ENCODE results near the gene KRT27. TPM values are rescaled to one million over a fixed set of nuclear protein-coding genes. Genes with fewer than 3 reads are reported as not detected.

The KRT27 gene, protein sequence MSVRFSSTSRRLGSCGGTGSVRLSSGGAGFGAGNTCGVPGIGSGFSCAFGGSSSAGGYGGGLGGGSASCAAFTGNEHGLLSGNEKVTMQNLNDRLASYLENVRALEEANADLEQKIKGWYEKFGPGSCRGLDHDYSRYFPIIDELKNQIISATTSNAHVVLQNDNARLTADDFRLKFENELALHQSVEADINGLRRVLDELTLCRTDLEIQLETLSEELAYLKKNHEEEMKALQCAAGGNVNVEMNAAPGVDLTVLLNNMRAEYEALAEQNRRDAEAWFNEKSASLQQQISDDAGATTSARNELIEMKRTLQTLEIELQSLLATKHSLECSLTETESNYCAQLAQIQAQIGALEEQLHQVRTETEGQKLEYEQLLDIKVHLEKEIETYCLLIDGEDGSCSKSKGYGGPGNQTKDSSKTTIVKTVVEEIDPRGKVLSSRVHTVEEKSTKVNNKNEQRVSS
- polyA plus RNA-seq (2013, experiment 1 of 4) = not detected
- polyA plus RNA-seq (2013, experiment 2 of 4) = not detected
- polyA plus RNA-seq (2013, experiment 3 of 4) = not detected
- polyA plus RNA-seq (2013, experiment 4 of 4) = not detected

DNA sequence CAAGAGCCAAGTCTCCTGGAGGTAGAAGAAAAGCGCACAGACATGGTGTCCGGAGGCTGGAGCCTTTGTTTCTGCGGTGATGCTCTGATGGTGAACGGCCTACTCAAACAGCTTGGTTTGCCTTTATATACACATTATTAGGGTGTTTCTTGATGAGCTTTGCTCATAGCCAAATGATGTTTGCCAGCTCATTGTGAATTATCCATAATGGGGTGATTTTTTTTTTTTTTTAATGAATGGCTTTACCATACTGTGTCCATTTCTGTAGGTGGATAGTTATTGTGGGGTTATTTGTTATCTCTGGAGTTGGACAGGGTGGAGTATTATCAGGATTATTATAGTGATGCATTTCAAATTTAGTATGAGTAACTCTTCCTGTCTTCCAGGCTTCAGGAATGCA, at the start of gene KRT27:
KRT27 (minus strand) TSS at position 101 of the 400 bp plus-strand sequence; CDS start at position 44, 57 bp downstream.
- Histone ChIP-seq H3K27me3 (ENCODE audit: control insufficient read depth, insufficient read depth, low read length, poor library complexity, severe bottlenecking) (peaks cover 11% of the 10 kb centered on the region), H3K27ac (ENCODE audit: insufficient read depth, low read depth, low read length, poor library complexity, severe bottlenecking) (no peak within 1 kb of the TSS), H3K4me1 (ENCODE audit: control insufficient read depth, insufficient read depth, low read length) (no peaks in the 10 kb centered on the region), H3K36me3 (ENCODE audit: control insufficient read depth, insufficient read depth, low read length) (no peaks in the 10 kb centered on the region), H3K4me3 (ENCODE audit: insufficient read depth, low read depth, low read length) (no peak within 1 kb of the TSS), H3K9me3 (ENCODE audit: control insufficient read depth, low read length) (no peaks in the 10 kb centered on the region)
- 94 to 100% methylated on average over 4 of the region's 4 CpGs for WGBS, 2 experiments

DNA sequence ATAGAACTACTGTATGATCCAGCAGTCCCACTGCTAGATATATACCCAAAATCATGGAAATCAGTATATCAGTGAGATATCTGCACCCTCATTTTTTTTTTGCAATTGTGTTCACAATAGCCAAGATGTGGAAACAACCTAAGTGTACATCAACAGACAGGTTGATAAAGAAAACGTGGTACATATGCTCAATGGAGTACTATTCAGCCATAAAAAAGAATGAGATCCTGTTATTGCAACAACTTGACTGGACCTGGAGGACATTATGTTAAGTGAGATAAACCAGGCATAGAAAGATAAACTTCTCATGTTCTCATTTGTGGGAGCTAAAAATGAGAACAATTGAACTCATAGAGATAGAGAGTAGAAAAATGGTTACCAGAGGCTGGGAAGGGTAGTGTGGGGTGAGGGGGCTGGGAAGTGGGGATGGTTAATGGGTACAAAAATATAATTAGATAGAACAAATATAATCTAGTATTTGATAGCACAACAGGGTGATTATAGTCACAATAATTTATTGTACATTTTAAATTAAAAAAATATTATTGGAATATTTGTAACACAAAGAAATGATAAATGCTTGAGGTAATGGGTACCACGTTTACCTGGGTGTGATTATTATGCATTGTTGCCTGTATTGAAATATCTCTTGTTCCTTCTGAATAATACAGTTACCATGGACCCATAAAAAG, 47.9 kb upstream of the KRT27 start:
- H3K9me3 ChIP-seq (ENCODE audit: control insufficient read depth, low read length) = no peaks in the 10 kb centered on the region
- H3K4me3 ChIP-seq (ENCODE audit: insufficient read depth, low read depth, low read length) = no peak overlapping the region
- no peak overlapping the region for H3K27ac ChIP-seq (ENCODE audit: insufficient read depth, low read depth, low read length, poor library complexity, severe bottlenecking)
- 93 to 100% methylated on average over 1 to 2 of the region's 2 CpGs for WGBS, 2 experiments
- H3K4me1 ChIP-seq (ENCODE audit: control insufficient read depth, insufficient read depth, low read length) = no peaks in the 10 kb centered on the region
- peaks cover 30% of the 10 kb centered on the region for H3K27me3 ChIP-seq (ENCODE audit: control insufficient read depth, insufficient read depth, low read length, poor library complexity, severe bottlenecking)
- no peaks in the 10 kb centered on the region for H3K36me3 ChIP-seq (ENCODE audit: control insufficient read depth, insufficient read depth, low read length)

DNA sequence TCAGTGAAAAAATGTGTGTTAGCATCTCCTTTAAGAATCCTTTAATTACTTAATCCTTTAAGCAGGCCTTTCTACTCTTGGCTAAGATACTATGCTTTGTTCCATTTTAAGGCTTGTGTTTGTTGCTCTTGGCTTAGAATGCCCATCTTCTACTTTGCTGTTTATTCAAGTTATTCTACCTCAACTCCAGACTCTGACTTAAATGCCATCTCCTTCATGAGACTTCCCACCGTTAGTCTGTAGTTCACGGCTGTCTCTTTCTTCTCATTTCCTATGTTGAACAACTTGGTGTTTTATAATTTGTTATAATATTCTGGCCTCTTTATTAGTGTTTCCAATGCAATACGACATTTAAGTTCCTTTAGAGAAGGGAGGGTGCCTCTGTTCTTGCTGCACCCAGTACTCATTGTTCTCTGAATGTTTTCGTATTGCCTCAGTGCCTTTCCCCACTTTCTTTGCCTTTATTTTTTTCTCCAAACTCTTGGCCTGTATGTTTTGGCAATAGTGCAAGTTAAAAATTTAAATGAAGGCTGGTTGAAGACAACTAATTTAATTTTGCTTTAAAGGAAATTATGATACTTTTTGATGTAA, 46.2 kb upstream of the KRT27 start:
- no peaks in the 10 kb centered on the region for H3K4me1 ChIP-seq (ENCODE audit: control insufficient read depth, insufficient read depth, low read length)
- no peaks in the 10 kb centered on the region for H3K9me3 ChIP-seq (ENCODE audit: control insufficient read depth, low read length)
- no peak overlapping the region for H3K4me3 ChIP-seq (ENCODE audit: insufficient read depth, low read depth, low read length)
- WGBS, 2 experiments = 88 to 92% methylated on average over 2 to 4 of the region's 4 CpGs
- no peak overlapping the region for H3K27ac ChIP-seq (ENCODE audit: insufficient read depth, low read depth, low read length, poor library complexity, severe bottlenecking)
- peaks cover 42% of the 10 kb centered on the region for H3K27me3 ChIP-seq (ENCODE audit: control insufficient read depth, insufficient read depth, low read length, poor library complexity, severe bottlenecking)
- H3K36me3 ChIP-seq (ENCODE audit: control insufficient read depth, insufficient read depth, low read length) = no peaks in the 10 kb centered on the region

DNA sequence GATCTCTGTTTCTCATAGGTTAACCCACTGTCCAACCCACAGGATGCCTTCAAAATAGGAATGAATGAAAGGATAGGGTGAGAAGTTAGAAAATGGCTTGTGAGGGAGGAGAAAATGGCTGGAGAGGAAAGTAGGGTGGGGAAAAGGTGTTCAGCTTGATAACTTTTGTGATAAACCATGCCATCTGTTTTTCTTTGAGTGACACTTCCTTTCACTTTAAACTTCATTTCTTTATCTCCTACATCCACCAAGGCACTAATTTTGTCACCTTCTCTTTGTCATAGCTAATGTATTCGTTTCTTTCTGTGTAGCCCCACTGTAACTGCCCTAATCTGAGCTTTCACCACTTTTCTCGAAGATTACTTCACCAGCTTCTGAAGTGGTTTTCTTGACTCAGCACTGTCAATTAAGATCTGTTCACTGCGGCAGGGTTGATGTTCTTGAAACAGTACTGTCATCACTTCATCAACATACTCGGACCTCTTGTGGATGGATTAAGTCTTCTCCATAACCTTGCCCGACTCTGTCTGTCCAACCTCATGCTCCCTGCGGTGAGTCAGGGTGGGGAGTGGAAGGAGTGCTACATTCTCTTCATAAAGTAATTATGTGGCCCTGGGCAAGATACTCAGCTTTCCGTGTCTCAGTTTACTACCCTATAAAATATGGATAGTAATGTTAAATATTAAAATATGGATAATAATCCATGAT, 45.5 kb upstream of the KRT27 start:
- H3K4me1 ChIP-seq (ENCODE audit: control insufficient read depth, insufficient read depth, low read length) = no peaks in the 10 kb centered on the region
- no peaks in the 10 kb centered on the region for H3K36me3 ChIP-seq (ENCODE audit: control insufficient read depth, insufficient read depth, low read length)
- no peaks in the 10 kb centered on the region for H3K9me3 ChIP-seq (ENCODE audit: control insufficient read depth, low read length)
- H3K27ac ChIP-seq (ENCODE audit: insufficient read depth, low read depth, low read length, poor library complexity, severe bottlenecking) = no peak overlapping the region
- WGBS, 2 experiments = 90 to 95% methylated on average over 3 to 6 of the region's 7 CpGs
- no peak overlapping the region for H3K4me3 ChIP-seq (ENCODE audit: insufficient read depth, low read depth, low read length)
- H3K27me3 ChIP-seq (ENCODE audit: control insufficient read depth, insufficient read depth, low read length, poor library complexity, severe bottlenecking) = peaks cover 42% of the 10 kb centered on the region

DNA sequence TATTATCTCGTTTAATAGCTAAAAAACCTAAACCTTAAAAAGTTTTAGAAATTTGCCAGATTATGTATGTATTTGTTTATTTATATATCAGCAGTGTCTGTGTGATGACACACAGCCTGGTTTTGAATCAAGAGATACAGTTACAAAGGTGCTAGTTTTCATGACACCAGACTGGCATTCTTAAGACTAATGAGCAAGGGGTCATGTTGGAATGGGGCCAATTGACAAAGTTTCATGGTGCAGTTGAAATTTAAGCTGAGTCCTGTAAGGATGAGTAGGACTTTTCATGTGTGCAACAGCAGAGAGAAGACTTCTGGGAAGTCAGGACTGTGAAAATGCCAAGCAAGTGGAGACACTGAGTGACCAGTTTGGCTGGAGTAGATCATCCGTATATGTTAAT, 43.2 kb upstream of the KRT27 start:
- Histone ChIP-seq H3K27ac (ENCODE audit: insufficient read depth, low read depth, low read length, poor library complexity, severe bottlenecking) (no peak overlapping the region), H3K9me3 (ENCODE audit: control insufficient read depth, low read length) (no peaks in the 10 kb centered on the region), H3K4me1 (ENCODE audit: control insufficient read depth, insufficient read depth, low read length) (no peaks in the 10 kb centered on the region), H3K27me3 (ENCODE audit: control insufficient read depth, insufficient read depth, low read length, poor library complexity, severe bottlenecking) (peaks cover 59% of the 10 kb centered on the region), H3K4me3 (ENCODE audit: insufficient read depth, low read depth, low read length) (no peak overlapping the region), H3K36me3 (ENCODE audit: control insufficient read depth, insufficient read depth, low read length) (no peaks in the 10 kb centered on the region)
- 91 to 100% methylated on average over 1 to 2 of the region's 2 CpGs for WGBS, 2 experiments

DNA sequence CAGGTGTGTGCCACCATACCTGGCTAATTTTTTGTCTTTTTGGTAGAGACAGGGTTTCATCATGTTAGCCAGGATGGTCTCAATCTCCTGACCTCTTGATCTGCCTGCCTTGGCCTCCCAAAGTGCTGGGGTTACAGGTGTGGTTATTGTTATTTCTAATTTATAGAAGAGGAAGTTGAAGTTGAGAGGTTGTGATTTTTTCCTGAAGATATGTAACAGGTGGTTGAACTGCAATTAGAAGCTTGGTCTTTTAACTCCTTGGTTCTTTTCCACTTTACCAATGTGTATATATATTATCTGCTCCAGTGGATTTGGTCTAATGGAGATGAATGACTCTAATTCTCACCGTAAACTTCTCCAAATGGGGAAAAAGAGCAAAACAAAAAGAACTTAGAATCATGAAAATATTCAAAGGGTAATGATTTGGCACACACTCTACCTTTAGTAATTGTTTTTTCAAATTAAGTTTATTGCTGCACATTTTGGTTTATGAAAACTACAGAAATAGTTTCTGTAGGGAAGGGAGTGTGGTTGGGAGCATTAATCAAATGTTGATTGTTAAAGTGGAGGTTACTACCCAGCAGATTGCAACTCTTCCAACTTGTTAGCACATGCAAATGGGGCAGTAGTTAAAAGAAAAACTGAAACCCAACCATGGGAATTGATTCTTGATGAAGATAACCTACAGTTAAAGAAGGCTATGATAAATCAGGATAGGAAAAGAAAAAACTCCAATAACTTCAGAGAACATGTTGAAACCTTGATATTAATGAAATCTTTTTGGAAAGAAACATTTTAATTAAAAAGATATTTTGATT, 41.9 kb upstream of the KRT27 start:
- peaks cover 61% of the 10 kb centered on the region for H3K27me3 ChIP-seq (ENCODE audit: control insufficient read depth, insufficient read depth, low read length, poor library complexity, severe bottlenecking)
- no peaks in the 10 kb centered on the region for H3K9me3 ChIP-seq (ENCODE audit: control insufficient read depth, low read length)
- H3K4me3 ChIP-seq (ENCODE audit: insufficient read depth, low read depth, low read length) = no peak overlapping the region
- no peaks in the 10 kb centered on the region for H3K36me3 ChIP-seq (ENCODE audit: control insufficient read depth, insufficient read depth, low read length)
- no CpG with 5 or more reads among the region's 1 CpG for WGBS, 2 experiments
- H3K27ac ChIP-seq (ENCODE audit: insufficient read depth, low read depth, low read length, poor library complexity, severe bottlenecking) = no peak overlapping the region
- no peaks in the 10 kb centered on the region for H3K4me1 ChIP-seq (ENCODE audit: control insufficient read depth, insufficient read depth, low read length)

DNA sequence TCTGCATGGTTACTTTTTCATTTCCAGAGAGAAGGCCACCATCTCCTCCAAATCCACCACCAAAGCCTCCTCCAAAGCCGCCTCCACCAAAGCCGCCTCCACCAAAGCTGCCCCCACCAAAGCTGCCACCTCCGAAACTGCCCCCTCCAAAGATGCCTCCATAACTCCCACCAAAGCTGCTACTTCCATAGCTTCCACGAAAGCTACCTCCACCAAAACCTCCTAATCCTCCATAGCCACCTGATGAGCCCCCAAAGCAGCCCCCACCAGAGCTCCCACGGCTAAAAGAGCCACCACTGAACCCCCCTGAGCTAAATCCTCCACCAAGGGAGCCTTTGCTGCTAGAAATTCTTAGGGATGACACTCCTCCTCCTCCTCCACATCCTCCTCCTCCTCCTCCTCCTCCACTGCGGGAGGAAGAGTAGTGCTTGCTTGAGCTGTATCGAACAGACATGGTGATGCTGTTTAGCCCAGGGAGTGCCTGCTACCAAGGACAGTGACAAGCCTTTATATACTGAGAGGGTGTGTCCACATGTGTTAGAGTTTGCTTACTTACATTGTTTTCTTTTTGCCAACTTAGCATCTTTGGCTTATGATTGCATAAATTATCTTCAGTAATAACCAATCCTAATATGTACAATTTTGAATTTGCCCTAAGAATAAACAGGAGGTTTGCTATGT, 39.9 kb upstream of the KRT27 start, which contains the start of gene KRT10:
KRT10 (minus strand) TSS at position 483 of the 681 bp plus-strand sequence; CDS start at position 454, 29 bp downstream.
- H3K9me3 ChIP-seq (ENCODE audit: control insufficient read depth, low read length) = no peaks in the 10 kb centered on the region
- WGBS, 2 experiments = 83% methylated on average over 7 of the region's 7 CpGs
- H3K4me1 ChIP-seq (ENCODE audit: control insufficient read depth, insufficient read depth, low read length) = no peaks in the 10 kb centered on the region
- no peak within 1 kb of the TSS for H3K27ac ChIP-seq (ENCODE audit: insufficient read depth, low read depth, low read length, poor library complexity, severe bottlenecking)
- H3K4me3 ChIP-seq (ENCODE audit: insufficient read depth, low read depth, low read length) = no peak within 1 kb of the TSS
- H3K27me3 ChIP-seq (ENCODE audit: control insufficient read depth, insufficient read depth, low read length, poor library complexity, severe bottlenecking) = peaks cover 56% of the 10 kb centered on the region
- H3K36me3 ChIP-seq (ENCODE audit: control insufficient read depth, insufficient read depth, low read length) = peaks cover 2% of the 10 kb centered on the region

DNA sequence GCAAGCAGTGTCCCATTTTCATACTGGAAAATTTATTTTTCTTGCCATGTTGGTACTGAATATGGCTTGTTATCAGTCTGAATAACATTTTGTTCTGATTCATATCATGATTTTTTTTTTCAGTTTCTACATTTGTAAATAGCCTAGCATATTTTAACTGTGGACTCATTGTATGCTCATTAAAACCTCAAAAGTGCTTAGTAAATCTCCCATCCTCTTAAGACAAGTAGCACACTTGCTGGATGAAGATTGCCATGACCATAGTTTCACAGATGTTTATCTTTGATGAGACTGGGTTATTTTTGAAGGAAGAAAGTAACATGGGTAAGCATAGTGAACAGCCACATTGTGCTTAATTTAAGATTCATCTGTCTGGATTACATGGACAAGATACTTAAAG, 39.2 kb upstream of the KRT27 start:
- Histone ChIP-seq H3K27me3 (ENCODE audit: control insufficient read depth, insufficient read depth, low read length, poor library complexity, severe bottlenecking) (peaks cover 49% of the 10 kb centered on the region), H3K27ac (ENCODE audit: insufficient read depth, low read depth, low read length, poor library complexity, severe bottlenecking) (no peak overlapping the region), H3K9me3 (ENCODE audit: control insufficient read depth, low read length) (no peaks in the 10 kb centered on the region), H3K36me3 (ENCODE audit: control insufficient read depth, insufficient read depth, low read length) (peaks cover 3% of the 10 kb centered on the region), H3K4me3 (ENCODE audit: insufficient read depth, low read depth, low read length) (no peak overlapping the region), H3K4me1 (ENCODE audit: control insufficient read depth, insufficient read depth, low read length) (no peaks in the 10 kb centered on the region)

Measured in ectodermal cell (in vitro differentiated cells).